ENCODE results near the gene CCDC40. TPM values are rescaled to one million over a fixed set of nuclear protein-coding genes. Genes with fewer than 3 reads are reported as not detected.

Gene CCDC40
- total and polyA plus RNA-seq, 2 of the 13 experiments (the other 11 are each of a cell fraction or from before 2014, with no cell fraction given): 4.1 to 5.5 TPM

- no peak for TF ChIP-seq HNF1A (IDR thresholded peaks at IDR 0.05; ENCODE audit: low read depth)
- TF ChIP-seq HNF1A (CRISPR knock-in tag; IDR thresholded peaks at IDR 0.05; ENCODE audit: borderline replicate concordance): no peak
- TF ChIP-seq, protein P1, sequence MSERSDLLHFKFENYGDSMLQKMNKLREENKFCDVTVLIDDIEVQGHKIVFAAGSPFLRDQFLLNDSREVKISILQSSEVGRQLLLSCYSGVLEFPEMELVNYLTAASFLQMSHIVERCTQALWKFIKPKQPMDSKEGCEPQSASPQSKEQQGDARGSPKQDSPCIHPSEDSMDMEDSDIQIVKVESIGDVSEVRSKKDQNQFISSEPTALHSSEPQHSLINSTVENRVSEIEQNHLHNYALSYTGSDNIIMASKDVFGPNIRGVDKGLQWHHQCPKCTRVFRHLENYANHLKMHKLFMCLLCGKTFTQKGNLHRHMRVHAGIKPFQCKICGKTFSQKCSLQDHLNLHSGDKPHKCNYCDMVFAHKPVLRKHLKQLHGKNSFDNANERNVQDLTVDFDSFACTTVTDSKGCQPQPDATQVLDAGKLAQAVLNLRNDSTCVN (CRISPR knock-in tag; IDR thresholded peaks at IDR 0.05; ENCODE audit: borderline replicate concordance): 0 out of 2 replicates have a peak, but pooled peaks have one; percentile 4
- TF ChIP-seq BCL6 (CRISPR knock-in tag; IDR thresholded peaks at IDR 0.05): 0 out of 2 replicates have a peak, but pooled peaks have one; percentile 15
- no peak for TF ChIP-seq ERF (CRISPR knock-in tag; IDR thresholded peaks at IDR 0.05)
- 0 out of 2 replicates have a peak, but pooled peaks have one; percentile 38 for TF ChIP-seq BORCS8-MEF2B (CRISPR knock-in tag; IDR thresholded peaks at IDR 0.05)
- TF ChIP-seq RAD21 (CRISPR knock-in tag; IDR thresholded peaks at IDR 0.05): peak; percentile 71
- TF ChIP-seq, protein P2, sequence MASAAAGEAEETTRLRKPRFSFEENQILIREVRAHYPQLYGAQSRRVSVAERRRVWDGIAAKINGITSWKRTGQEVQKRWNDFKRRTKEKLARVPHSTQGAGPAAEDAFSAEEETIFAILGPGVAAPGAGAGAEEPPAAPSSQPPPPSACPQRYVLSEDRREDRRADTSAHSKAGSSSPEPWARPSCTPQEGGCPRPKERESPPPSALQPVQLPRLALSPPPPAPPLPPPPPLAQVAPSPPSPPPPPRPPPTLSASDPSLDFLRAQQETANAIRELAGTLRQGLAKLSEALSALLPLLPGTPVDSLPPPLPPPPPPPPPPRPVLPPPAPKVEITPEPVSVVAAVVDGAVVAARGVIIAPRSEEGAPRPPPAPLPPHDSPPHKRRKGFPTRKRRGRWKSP (CRISPR knock-in tag; IDR thresholded peaks at IDR 0.05): no peak
- TF ChIP-seq FOSL2 (CRISPR knock-in tag; IDR thresholded peaks at IDR 0.05): peak; percentile 15; the same call in 1 of the 2 replicates
- TF ChIP-seq KDM6A (CRISPR knock-in tag; IDR thresholded peaks at IDR 0.05; ENCODE audit: low read depth): no peak
- TF ChIP-seq ZNF792 (CRISPR knock-in tag; IDR thresholded peaks at IDR 0.05): no peak
- no peak for TF ChIP-seq ZNF772 (CRISPR knock-in tag; IDR thresholded peaks at IDR 0.05)
- no peak for TF ChIP-seq ZC3H4 (CRISPR knock-in tag; IDR thresholded peaks at IDR 0.05; ENCODE audit: borderline replicate concordance)
- no peak for TF ChIP-seq NRL (CRISPR knock-in tag; IDR thresholded peaks at IDR 0.05; ENCODE audit: borderline replicate concordance)
- TF ChIP-seq HNRNPK (IDR thresholded peaks at IDR 0.05; ENCODE audit: low read depth, low read length, poor library complexity, severe bottlenecking): no peak
- TF ChIP-seq ZNF430 (CRISPR knock-in tag; IDR thresholded peaks at IDR 0.05): 0 out of 2 replicates have a peak, but pooled peaks have one; percentile 25
- TF ChIP-seq SP4 (CRISPR knock-in tag; IDR thresholded peaks at IDR 0.05): no peak
- 0 out of 2 replicates have a peak, but pooled peaks have one; percentile 24 for TF ChIP-seq FOXK1 (CRISPR knock-in tag; IDR thresholded peaks at IDR 0.05; ENCODE audit: borderline replicate concordance, low read depth)
- TF ChIP-seq, protein P3, sequence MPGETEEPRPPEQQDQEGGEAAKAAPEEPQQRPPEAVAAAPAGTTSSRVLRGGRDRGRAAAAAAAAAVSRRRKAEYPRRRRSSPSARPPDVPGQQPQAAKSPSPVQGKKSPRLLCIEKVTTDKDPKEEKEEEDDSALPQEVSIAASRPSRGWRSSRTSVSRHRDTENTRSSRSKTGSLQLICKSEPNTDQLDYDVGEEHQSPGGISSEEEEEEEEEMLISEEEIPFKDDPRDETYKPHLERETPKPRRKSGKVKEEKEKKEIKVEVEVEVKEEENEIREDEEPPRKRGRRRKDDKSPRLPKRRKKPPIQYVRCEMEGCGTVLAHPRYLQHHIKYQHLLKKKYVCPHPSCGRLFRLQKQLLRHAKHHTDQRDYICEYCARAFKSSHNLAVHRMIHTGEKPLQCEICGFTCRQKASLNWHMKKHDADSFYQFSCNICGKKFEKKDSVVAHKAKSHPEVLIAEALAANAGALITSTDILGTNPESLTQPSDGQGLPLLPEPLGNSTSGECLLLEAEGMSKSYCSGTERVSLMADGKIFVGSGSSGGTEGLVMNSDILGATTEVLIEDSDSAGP (CRISPR knock-in tag; IDR thresholded peaks at IDR 0.05; ENCODE audit: borderline replicate concordance): peak; percentile 59; the same call in 1 of the 2 replicates
- TF ChIP-seq ZBTB1 (CRISPR knock-in tag; IDR thresholded peaks at IDR 0.05; ENCODE audit: borderline replicate concordance): no peak
- TF ChIP-seq ZNF7 (CRISPR knock-in tag; IDR thresholded peaks at IDR 0.05): no peak
- no peak for TF ChIP-seq ZNF879 (CRISPR knock-in tag; IDR thresholded peaks at IDR 0.05)
- TF ChIP-seq HDAC1 (CRISPR knock-in tag; IDR thresholded peaks at IDR 0.05): no peak
Measured at GRCh38 chr17:80082403-80083135, 46.1 kb downstream of the CCDC40 start (continued).
